NCI-H774 (cell line): ENCODE measurements around the gene TCF7L2.
"Not testable (repeated sequence)": the region's sequence is repeated elsewhere in the genome, so short reads cannot be mapped to it uniquely, and the experiment has no call there.

ENCODE experiments used
- DNase-seq: peaks from one replicate; lab custom pipeline; 2025; lab: John Stamatoyannopoulos, UW

The TCF7L2 gene

DNA sequence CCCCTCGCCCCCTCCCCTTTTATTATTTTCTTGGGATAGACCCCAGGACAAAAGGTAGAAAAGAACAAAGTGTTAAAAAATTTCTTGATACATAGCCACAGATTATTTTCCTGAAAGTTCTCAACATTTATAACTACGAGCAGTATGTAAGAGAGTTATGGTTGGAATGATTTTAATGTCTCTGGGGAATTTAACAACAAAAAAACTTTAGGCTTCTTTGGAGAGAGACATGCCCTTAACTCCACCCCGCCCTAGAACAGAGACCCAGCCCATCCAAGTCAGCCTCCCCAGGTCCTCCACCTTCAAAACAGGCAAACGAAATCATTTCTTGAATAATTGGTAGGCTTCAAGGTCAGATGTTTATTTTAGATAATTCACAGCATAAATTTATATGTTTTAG lies 97.1 kb downstream of the TCF7L2 start:
- DNase-seq = no peak

DNA sequence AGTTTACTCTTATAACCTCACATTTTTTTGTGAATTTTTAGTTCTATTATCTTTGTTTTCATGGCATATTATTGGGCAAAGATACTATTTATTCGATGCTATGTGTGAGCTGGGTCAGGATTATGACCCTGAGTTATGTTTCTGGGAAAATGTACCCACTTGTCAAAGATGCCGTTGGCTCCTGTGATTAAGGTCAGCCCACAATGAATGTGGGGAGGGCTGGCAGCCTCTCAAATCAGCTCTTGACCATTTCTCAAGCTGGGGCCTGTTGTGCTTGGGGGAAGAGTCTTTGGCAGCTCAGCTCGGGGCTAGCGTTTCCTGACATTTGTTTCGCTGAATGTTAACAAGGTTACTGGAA lies 97.5 kb downstream of the TCF7L2 start:
- DNase-seq = no peak

DNA sequence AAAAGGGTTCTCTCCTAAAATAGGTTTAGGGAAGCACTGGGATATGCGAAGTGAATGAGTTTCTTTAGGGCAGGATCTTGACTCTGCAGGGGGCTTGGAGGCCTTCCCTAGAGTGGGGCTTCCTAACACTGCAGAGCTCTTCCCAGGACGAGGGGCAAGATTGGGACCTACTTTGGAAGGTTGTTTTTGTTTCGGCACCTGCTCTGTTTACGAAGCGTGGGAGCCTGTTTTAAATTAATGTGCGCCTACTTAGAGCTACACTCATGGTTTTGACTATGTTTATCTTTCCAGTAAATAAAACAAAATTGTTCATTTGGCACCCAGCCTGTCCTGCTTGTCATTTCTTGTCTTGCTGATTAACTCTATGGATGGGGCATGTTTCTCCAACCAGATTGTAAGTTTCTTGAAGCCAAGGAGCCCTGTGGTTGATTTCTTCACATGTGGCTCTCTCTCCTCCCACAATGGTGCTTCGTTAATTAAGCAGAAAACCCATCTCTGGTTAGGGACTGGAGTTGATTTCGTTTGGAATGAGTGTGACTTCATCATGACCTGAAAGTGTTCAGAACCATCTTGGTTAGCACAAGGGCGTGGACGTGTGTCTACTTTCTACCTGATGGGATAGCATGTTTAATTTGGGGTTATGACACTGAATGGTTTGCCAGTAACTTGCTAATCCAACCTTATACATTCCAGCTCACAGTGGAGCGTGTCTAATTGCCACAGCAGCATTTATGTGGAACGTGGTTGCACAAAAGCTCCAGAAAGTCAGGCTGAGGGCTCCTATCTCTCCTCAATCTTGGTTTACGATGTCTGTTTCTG lies 98.1 kb downstream of the TCF7L2 start:
- no peak for DNase-seq

DNA sequence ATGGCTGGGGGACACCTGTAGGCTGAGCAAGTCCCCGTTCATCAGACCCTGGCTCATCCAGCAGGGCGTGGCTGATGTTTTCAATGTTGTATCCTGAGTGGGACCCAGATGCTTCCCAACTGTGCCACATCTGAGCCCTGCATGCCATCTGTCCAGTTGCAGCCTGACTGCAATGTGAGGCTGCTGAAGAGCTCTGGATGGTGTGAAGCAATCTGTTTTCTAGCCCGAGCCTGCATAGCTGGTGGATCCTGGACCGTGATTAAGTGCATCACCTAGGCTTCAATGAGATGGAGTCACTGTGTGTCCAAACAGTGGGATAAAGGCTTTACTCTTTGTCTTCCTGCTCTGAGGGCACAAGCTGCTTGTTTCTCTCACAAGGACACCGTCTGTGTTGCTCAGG lies 99.8 kb downstream of the TCF7L2 start:
- no peak for DNase-seq

DNA sequence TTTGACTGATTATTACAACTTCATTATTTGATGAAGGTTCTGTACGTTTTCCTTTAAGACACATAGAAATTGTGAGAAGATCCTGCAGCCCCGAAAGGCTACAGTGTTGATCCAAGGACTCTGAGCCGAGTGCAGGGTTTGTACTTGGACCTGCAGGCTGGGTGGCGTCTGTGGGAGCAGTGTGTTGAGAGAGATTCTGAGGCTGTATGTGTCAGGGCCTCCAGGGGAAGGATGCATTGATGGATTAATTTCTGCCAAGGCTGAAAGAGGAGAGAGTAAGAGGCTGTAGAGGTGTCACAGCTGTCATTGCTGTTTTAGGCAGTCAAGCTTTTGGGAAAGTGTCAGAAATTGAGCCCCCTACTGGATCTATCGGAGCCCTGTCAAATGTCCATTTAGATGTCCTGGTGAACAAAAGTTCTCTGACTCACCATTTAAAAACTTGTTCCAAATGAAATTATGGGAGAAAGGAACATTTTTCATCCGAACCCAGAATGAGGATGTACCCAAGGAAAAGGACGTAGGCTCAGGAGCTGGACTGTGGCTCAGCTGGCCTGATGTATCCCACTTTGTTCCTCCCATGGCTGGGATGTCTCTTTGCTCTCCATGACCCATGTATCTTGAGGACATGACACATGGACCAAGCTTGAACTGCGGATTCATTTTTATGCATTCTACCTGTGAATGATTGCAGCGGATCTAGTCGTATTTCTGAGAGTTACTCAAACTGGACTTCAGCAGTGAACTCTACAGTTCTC lies 102.2 kb downstream of the TCF7L2 start:
- no peak for DNase-seq

DNA sequence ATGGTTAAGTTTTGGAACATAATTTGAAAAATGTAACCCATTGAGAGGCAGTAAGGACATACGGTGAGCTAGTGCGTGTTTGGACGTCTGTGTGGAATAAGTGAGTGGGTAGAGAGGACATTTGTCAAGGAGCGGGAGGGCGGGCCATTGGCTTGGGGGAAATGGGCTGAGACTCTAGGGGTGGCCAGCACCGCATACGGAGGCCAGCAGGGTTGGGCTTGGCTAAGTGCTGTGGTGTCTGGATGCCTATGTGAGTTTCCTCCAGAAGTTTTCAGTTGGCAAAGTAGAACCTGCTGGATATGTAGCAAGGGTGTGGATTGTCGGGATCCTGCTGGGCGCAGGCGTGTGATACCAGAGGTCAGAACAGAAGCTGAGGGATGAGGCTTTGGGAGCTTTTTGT lies 103.0 kb downstream of the TCF7L2 start:
- no peak for DNase-seq

DNA sequence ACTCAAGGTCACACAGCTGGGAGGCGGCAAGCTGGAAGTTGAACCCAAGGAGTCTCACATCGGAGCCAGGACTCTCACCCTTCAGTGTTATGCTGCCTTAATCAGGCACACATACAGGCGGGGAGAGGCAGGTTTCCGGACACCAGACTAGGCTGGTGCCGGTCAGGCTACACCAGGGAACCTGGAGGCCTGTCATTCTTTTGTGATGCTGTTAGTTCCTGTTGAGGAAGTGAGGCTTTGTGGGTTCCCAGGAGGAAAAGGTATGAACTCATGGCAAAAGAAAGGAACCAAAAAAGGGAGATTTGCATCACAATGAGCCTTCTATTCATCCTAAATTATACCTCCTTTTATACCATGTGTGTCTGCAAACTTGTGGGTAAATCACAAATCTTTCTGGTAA lies 103.8 kb downstream of the TCF7L2 start:
- DNase-seq = no peak

DNA sequence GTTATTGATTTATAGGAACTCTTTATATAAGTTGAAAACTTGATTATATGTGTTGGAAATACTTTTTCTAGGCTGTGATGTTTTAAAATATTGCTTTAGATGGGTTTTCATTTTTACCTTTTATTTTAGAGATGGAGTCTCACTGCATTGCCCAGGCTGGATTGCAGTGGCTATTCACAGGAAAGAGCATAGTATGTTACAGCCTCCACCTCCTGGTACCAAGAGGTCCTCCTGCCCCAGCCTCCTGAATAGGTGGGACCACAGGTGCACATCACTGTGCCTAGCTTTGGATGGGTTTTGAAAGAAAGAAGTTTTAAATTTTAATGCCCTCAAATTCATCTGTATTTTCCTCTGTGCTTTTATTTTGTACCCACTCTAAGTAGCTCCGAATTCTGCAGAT lies 105.4 kb downstream of the TCF7L2 start:
- no peak for DNase-seq

DNA sequence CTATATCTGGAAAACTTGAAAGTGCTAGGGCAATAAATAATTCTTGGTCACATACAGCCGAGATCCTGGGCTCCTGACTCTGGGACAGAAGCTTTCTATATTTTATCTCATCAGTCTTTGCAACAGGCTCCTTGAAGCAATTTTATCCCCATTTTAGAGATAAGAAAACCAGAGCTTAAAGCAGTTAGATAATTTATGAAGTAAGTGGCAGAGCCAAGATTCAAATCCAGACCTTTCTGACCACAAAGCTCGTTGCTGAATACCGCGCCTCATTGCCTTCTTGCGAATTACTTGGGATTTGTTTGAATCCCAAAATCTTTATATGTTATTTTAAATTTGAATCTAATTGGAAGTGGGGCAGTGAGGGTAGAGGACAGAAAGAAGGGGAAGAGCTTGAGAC lies 106.0 kb downstream of the TCF7L2 start:
- DNase-seq = no peak

DNA sequence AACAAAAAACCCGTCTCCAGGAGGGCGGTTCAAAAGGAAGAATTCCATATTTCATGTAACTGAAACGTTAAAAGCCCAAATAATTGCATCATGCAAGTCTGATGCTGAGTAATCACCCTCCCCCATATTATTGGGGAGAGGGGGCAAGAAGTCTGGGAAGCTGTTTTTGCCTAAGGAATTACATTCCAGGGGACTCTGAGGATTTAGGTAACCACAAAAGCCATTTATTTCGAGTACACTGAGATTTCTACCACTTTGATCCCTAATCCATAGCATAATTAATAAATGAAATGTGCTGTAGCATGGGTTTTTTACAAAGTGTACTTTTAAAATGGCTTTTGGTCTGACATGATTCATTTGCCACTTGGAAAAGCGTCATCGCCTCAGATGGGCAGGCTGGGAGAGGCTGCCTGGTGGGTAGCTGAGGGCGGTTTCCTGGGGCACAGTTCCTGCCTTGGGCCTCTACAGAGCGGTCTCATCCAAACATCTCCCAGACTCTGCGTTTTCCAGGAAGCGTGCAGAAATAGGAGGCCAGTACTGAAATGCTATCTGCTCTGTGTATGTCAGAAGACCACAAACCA lies 106.5 kb downstream of the TCF7L2 start:
- no peak for DNase-seq

DNA sequence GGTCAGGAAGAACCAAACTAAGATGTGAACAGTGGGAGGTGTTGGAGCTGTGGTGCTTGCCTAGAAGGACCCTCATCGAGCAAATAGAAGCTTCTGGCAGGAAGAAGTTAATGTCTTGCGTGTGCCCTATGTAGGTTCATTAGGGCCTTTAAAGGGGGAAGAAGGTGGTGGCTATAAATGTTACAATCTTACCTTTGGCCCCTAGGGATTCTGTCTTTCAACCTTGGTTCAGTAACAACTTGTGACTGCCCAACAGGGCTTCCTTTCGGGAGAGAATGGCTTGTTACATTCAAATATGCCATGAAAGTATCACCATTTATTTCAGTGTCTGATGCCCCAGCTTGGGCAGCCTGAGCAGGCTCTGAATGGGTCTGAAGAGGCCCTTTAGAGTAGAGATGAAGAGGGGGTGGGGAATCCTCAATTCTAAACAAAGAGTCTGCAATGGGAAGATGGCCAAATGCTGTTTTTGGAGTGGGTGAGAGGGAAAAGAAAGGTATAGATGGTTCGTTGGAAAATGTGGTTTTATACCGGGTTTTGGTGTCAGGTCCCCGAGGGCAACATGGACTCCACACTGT lies 108.0 kb downstream of the TCF7L2 start:
- DNase-seq = no peak

DNA sequence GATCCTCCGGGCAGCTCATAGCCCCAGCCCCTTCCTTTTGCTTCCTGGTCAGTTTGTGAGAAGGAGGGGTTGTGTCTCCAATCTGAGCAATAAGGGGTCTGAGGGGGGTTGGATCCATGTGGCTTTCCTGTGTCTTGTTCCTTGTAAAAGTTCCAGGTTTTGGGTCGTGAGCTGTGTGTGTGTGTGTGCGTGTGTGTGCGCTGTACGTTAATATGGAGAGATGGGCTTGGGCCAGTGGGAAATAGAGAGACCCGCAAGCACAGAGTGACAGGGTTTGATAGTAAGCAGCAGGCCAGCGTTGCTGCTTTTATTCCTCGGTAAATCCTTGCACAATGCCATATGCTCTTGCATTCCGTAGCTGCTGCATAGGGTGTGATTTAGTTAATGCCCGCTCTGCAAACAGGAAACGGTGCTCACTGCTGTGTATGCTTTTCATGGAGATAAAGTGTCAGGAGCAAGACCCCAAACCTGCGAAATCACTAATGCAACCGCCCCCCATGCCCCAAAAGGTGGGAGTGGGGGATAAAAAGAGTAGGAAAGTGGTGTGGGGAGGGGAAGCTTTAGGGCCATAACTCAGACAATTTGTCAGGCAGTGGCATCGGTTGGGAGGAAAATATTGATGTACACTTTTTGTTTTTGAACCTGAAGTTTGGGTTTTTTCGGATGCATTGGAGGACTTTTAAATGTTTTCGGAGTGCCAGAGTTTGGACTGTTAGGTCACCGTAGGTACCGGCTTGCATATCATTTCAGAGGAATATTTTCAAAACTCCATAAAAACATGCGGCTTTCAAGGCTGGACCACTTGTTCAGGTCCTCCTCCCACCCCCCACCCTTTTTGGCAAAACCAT lies 108.7 kb downstream of the TCF7L2 start:
- DNase-seq = no peak

DNA sequence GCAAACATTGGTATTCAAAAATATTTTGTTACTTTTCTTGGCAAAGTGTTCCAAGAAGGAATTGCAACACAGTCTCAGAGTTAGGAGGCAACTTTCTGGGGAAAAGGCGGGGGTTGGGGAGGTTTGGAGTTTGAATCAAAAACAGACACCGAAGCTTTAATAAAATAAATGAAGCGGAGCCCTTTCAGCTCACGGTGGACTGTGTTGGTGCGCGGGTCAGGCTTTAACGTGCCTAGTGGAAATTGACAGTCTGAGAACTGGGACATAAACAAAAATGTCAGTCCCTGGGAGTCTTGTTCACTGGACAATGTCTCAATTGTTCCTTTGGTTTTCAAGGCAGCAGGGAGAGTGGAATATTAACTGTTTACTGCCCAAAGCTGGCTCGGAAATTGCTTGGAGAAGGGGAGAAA lies 109.3 kb downstream of the TCF7L2 start:
- no peak for DNase-seq

DNA sequence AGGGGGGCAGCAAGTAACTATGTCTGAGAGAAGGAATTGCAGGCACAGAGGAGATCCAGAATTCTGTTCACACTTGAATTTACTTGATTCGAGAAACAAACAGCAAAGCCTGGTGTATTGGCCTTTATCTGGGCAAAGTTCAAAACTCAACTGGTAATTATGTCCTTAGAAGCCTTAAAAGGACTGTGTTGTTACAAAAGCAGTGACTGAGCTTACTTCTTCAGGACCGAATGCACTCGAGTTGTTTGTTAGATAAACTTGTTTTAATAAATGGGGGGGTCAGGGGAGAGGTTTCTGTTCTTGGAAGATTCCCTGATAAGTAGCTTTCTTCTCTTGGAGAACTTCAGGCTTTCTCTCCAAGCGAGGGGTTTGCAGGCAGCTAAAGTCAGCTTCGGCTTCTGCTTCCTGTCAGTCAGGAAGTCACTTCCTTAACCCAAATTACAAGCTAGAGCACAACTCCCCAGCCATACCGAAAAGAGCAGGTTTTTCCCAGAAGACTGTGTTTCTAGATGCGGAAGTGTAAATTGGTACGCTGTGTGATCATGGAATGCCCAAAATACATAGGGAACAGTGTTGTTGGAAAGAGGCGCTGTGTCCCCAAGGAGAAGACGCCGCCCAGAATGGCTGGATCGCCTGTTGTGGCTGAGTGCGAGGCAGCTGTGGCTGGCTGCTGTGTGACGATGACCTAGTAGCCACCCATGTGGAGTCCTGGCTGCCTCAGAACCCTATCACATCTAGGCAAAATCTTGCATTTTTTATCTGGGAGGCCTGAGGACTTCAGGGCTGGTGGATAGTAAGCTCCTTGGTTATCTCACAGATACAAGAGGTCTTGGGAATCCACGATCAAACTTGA lies 110.4 kb downstream of the TCF7L2 start:
- no peak for DNase-seq

DNA sequence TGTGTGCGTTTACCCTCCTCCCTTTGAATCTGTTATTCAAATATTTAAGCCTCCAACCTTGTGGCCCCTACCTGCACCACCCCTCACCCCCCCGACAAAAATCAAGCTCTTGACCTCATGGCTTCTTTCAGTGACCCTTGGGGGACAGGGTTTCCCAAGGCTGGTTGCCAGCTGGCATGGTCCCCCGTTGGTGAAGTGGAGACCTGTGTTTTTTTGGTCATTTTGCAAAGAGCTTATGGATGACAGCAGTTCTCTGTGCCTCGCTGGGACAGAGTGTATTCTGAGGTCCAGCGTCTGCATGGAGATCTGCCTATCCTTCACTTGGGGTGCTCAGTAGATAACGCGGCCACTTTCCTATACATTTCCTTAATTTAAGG lies 111.0 kb downstream of the TCF7L2 start:
- no peak for DNase-seq

DNA sequence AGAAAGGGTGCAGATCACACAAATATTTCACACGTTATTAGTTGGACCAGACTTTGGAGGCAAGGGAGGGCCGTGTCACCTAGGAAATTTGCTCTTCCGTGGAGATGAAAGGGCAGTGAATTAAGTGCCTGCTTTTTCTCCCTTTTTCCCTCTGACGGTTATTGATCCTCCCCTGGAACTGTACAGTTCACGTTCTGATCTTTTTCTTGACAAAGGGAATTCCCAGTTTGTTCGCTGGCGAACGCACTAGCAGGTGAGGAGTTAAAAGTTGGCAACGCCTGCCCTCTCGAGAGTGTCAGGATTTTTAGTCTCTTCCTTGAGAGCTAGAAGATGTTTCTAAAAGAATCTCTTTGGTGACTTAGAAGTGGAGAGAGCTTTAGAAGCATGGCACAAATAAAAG lies 111.5 kb downstream of the TCF7L2 start:
- no peak for DNase-seq

DNA sequence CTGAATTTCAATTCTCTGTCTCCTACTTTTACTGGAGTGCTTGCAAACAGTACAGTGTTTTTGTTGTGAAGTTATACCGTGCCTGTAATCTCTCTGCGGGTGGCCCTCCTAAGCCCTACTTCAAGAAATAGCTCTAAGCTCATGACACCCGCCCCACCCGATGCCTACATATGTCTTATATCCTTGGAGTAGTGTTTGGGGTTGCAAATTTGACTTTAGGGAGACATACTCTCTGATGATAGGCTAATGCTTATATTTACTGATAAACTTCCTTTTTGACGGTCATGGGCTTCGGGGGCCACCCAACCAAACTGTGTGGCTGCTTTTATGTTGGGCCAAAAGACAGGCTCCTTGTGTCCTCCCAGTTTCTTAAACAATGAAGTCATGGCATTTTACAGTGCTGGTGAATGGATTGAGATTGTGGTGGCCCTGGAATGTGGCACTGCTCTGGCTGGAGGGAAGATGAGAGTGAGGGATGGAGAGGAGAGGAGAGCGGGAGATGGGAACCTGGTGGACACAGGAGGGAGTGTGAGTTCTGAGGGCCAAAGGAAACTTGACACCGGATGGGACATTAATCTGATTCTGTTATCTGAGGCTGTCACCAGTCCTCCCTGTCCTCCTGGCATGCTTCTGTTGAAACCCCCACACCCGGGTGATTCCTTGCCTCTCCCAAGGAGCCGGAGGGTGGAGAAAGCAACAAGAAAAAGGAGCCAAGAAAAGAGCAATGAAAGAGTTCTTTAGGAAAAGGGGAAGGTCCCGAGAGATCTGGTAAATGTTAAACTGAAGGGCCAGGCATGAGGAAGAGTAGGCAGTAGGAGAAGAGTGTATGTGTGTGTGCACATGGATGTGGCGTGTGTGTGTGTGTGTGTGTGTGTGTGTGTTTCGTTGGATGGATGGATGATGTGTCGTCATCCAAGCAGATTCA lies 113.3 kb downstream of the TCF7L2 start:
- no peak for DNase-seq

DNA sequence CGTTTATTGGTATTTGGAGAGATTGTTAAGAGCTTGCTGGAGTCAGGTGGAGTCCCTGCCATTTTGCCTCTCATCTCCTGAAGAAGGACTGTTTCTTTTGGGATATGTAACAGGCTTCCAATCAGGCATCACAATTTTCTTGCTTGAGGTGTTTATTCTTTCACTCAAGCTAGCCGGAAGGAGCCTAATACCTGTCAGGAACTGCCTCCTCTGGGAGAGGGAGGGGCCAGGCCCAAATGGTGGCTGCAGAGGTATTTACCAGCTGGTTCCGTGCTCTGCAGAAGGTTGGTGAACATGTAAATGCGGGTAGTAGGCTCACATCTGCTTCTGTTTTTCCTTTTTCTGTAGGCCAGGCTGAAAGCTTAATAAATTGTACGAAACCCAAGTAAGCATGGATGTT lies 114.0 kb downstream of the TCF7L2 start:
- DNase-seq = no peak

DNA sequence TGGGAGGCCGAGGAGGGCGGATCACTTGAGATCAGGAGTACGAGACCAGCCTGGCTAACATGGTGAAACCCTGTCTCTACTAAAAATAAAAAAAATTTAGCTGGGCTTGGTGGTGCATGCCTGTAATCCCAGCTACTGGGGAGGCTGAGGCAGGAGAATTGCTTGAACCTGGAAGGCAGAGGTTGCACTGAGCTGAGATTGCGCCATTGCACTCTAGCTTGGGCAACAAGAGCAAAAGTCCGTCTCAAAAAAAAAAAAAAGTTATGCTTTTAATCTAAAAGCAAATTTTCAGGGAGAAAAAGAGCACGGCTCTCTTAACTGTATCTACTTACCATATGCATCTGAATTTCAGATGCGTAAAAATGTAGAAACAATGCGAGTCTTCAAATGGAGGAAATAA lies 116.1 kb downstream of the TCF7L2 start:
- not testable (repeated sequence) for DNase-seq
